ENCODE data around the gene ZNF415. TPM values are rescaled to one million over a fixed set of nuclear protein-coding genes. Genes with fewer than 3 reads are reported as not detected.
"Not testable (repeated sequence)": the region's sequence is repeated elsewhere in the genome, so short reads cannot be mapped to it uniquely, and the experiment has no call there.

The ZNF415 gene
- total RNA-seq, 1 experiment from 2014 or later: 1.3 TPM

DNA sequence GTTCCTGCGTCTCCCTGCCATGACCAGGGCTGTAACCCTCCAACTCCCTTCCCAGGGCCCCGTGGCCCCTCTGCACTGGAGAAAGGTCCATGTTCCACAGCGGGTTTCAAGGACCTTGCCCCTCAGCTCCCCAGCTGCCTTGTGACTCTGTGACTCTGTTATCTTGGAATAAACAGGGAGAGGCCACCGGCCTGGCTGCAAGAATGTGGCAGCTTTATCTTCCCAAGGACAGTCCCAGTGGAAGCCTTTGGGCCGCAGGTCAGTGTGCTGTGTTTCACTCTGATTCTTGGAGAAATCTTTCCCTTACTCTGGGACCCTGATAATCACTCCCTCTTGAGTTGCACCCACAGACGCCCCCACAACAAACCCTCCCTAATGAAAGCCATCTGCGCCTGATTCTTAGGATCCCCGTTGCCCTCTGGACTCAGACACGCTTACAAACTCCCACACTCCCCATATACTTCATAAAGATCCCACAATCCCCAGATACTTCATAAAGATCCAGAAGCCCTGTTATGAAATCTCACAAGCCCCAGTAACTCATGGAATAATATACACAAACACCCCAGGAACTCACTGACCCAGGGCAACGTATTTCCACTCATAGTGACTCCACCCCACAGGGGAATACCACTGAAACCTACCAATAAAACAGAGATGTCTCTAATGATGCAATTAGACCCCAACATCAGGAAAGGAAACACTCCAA is 35.6 kb downstream of the ZNF415 start:
- H3K9me2 ChIP-seq (replicated peaks; ENCODE audit: low read length); DNase-seq; H3K4me2 ChIP-seq (ENCODE audit: low read length); H3K4me3 ChIP-seq (ENCODE audit: low read length); intact Hi-C loops (cut with micrococcal nuclease); BruUV-seq (replicated peaks); H3K27me3 ChIP-seq (ENCODE audit: low read length); H3K27ac ChIP-seq (ENCODE audit: low read length); H3K4me1 ChIP-seq (ENCODE audit: insufficient read depth, low read length); CTCF ChIA-PET; POLR2A ChIA-PET (ENCODE audit: unreplicated experiment); H2AFZ ChIP-seq (ENCODE audit: low read length); H3K9me3 ChIP-seq (ENCODE audit: low read length); H3K9ac ChIP-seq (ENCODE audit: low read length); H3F3A ChIP-seq (ENCODE audit: low read length, unreplicated experiment); ATAC-seq: not testable (repeated sequence)
- H4K20me1 ChIP-seq (ENCODE audit: low read length): peaks cover 10% of the 10 kb centered on the region; the same call in 1 of the 2 replicates
- peaks cover 63% of the 10 kb centered on the region for H3K79me2 ChIP-seq (ENCODE audit: low read length)
- H3K36me3 ChIP-seq (ENCODE audit: low read depth, low read length): peaks cover 47% of the 10 kb centered on the region

DNA sequence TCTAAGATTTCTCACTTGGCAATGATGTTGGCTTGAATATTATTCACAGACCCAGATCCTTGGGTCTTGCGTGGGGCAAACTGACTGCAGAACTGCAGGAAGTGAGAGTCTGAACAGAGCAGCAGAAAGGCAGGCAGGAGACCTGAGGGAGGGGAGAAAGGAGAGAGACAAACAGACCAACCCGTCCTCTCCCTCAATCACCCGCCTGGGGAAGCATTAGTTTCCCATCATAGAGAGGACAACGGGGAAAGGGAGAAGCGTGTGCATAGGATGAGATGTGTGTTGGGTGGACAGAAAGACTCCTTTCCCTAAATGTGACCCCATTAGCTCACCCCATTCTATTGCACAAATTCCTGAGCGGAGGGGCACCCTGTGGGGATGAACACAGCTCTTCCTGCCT is 36.1 kb downstream of the ZNF415 start:
- POLR2A ChIA-PET (ENCODE audit: unreplicated experiment); H3K9ac ChIP-seq (ENCODE audit: low read length); CTCF ChIA-PET; ATAC-seq; H2AFZ ChIP-seq (ENCODE audit: low read length); H3K4me3 ChIP-seq (ENCODE audit: low read length); H3K9me2 ChIP-seq (replicated peaks; ENCODE audit: low read length); H3K9me3 ChIP-seq (ENCODE audit: low read length); DNase-seq; H3K27me3 ChIP-seq (ENCODE audit: low read length); BruUV-seq (replicated peaks); H3K27ac ChIP-seq (ENCODE audit: low read length); intact Hi-C loops (cut with micrococcal nuclease); H3F3A ChIP-seq (ENCODE audit: low read length, unreplicated experiment); H3K4me2 ChIP-seq (ENCODE audit: low read length); H3K4me1 ChIP-seq (ENCODE audit: insufficient read depth, low read length): not testable (repeated sequence)
- peaks cover 10% of the 10 kb centered on the region; the same call in 1 of the 2 replicates for H4K20me1 ChIP-seq (ENCODE audit: low read length)
- H3K36me3 ChIP-seq (ENCODE audit: low read depth, low read length): peaks cover 51% of the 10 kb centered on the region
- peaks cover 57% of the 10 kb centered on the region for H3K79me2 ChIP-seq (ENCODE audit: low read length)

DNA sequence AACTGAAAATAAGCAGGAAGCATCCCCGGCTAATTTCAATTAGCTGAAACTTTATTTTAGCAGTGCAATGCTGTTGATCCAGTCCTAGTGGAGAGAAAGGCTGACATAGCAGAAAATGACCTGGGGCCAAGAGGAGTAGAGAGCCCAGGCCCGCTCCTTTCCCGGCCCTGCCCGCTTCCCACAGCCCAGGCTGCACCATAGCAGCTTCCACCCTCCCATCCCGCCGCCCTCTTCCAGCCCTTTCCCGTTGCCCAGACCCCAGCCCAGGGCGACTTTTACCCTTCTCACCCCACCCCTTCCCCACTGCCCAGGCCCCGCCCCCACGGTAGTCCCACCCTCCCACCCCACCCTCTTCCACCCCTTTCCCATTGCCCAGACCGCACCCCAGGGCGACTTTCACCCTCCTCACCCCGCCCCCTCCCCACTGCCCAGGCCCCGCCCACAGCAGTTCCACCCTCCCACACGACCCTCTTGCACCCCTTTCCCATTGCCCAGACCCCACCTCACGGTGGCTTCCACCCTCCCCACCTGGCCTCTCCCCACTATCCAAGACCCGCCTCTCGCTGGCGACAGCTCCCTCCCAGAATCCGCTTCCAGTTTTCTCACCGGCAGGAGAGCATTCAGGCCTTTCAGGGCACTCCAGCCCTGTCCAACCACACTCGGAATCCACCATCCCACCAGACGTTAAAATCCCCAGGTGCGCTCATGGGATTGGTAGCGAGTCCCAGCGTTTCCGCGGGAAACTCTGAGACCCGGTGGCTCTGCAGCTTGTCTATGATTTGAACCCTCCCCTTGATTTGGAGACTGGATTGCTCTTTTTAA is 37.7 kb downstream of the ZNF415 start:
- intact Hi-C loops (cut with micrococcal nuclease): no loop called here
- CTCF ChIA-PET: no interaction called here
- TF ChIP-seq, protein P1, sequence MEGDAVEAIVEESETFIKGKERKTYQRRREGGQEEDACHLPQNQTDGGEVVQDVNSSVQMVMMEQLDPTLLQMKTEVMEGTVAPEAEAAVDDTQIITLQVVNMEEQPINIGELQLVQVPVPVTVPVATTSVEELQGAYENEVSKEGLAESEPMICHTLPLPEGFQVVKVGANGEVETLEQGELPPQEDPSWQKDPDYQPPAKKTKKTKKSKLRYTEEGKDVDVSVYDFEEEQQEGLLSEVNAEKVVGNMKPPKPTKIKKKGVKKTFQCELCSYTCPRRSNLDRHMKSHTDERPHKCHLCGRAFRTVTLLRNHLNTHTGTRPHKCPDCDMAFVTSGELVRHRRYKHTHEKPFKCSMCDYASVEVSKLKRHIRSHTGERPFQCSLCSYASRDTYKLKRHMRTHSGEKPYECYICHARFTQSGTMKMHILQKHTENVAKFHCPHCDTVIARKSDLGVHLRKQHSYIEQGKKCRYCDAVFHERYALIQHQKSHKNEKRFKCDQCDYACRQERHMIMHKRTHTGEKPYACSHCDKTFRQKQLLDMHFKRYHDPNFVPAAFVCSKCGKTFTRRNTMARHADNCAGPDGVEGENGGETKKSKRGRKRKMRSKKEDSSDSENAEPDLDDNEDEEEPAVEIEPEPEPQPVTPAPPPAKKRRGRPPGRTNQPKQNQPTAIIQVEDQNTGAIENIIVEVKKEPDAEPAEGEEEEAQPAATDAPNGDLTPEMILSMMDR (conservative IDR thresholded peaks at IDR 0.05; ENCODE audit: low read depth, low read length): no peak
- TF ChIP-seq EZH2phosphoT487 (IDR thresholded peaks at IDR 0.05; ENCODE audit: borderline replicate concordance, low read length): no peak
- TF ChIP-seq EZH2 (IDR thresholded peaks at IDR 0.05; ENCODE audit: low read length, unreplicated experiment): no peak

More for the DNA sequence above, 37.7 kb downstream of the ZNF415 start:
- Histone ChIP-seq H3K9ac (ENCODE audit: low read length) (no peak overlapping the region), H3K27me3 (ENCODE audit: low read length) (no peaks in the 10 kb centered on the region), H3K4me1 (ENCODE audit: insufficient read depth, low read length) (no peaks in the 10 kb centered on the region), H3K4me2 (ENCODE audit: low read length) (no peak overlapping the region), H3K9me3 (ENCODE audit: low read length) (no peaks in the 10 kb centered on the region), H3K36me3 (ENCODE audit: low read depth, low read length) (peaks cover 65% of the 10 kb centered on the region), H3K27ac (ENCODE audit: low read length) (no peak overlapping the region), H3K9me2 (replicated peaks; ENCODE audit: low read length) (no peaks in the 10 kb centered on the region), H3K4me3 (ENCODE audit: low read length) (no peak overlapping the region), H4K20me1 (ENCODE audit: low read length) (peaks cover 9% of the 10 kb centered on the region; the same call in 1 of the 2 replicates), H3F3A (ENCODE audit: low read length, unreplicated experiment) (no peaks in the 10 kb centered on the region), H2AFZ (ENCODE audit: low read length) (no peak overlapping the region), H3K79me2 (ENCODE audit: low read length) (peaks cover 43% of the 10 kb centered on the region)
- no peak for DNase-seq
- POLR2A ChIA-PET (ENCODE audit: unreplicated experiment): no interaction called here
- BruUV-seq (replicated peaks): no TSS peak
- ATAC-seq: no peak

Data from PC-3 (cell line).